Left hindlimb (tissue), 1 donor: Measurements from ENCODE around the gene RAB33A.

Source experiments
- DNase-seq: peaks from one replicate; pipeline ENCODE4 v3.0.0-alpha.2; 2018

Gene RAB33A

DNA sequence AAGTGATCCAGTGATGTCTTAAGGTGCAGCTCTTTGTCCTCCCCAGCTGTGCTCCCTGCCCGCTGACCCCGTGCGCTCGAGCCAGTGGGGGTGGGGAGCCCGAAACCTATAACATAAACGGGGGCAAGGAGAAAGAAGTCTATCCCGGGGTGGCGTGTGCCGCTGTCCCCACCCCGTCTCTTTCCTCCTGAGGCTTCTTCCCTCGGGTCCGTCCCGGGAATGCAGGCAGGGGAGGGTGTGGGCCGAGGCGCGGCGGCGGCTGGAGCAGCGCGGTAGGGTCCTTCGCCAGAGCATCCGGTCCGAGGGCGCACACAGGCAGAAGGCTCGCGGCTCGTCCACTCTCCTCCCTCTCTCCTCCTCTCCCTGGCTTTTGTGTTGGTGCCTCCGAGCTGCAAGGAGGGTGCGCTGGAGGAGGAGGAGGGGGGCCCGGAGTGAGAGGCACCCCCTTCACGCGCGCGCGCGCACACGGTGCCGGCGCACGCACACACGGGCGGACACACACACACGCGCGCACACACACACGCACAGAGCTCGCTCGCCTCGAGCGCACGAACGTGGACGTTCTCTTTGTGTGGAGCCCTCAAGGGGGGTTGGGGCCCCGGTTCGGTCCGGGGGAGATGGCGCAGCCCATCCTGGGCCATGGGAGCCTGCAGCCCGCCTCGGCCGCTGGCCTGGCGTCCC is at the start of gene RAB33A:
RAB33A (plus strand) TSS at position 517 of the 681 bp plus-strand sequence; CDS start at position 618, 101 bp downstream.
- no peak for DNase-seq

- no peak for DNase-seq
These were observed 47.2 kb upstream of the RAB33A start for GRCh38 chrX:130124577-130124976.

GRCh38 chrX:130125091-130125874 is 46.5 kb upstream of the RAB33A start:
- DNase-seq, result peak; percentile 33

GRCh38 chrX:130130990-130131389 is 40.8 kb upstream of the RAB33A start:
- no peak for DNase-seq

- DNase-seq, result no peak
These were observed 35.3 kb upstream of the RAB33A start for GRCh38 chrX:130136496-130136895.

DNA sequence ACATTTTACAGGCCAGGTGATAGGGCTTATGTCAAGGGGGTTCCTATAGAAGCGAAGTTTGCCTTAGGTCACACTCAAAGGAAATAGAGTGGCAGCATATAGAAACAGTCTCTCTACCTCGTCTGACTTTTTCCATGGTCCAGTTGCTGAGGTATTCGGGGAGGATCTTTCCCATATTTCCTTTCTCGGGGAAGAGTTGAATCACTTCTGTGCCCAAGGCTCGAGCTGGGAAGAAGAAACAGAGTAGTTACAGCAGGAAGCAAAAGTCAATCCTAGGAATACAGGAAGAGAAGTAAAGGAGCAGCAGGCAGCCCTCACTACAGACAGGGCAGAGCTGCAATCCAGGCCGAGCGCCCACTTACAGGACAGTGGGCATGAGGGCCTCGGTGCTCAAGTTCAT is 34.8 kb upstream of the RAB33A start:
- no peak for DNase-seq

GRCh38 chrX:130139474-130140201 is 32.1 kb upstream of the RAB33A start:
- DNase-seq, result no peak

DNA sequence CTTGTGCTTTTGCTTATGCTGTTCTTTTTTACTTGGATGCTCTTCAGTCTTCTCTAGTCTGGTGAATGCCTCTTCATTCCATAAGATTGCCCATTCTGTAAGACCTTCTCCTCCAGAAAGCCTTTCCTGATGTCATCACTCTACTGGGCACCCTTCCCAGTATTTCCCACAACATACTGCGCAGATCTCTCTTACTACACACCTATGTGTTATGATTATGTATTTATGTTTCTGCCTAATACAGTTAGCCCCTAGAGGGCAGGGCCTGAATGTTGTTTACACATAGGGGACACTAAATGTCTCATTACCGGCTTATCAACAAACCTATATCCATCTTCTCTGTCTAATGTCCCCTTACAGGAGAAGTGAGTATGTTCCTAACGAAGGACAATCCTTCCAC is 27.3 kb upstream of the RAB33A start:
- no peak for DNase-seq

DNA sequence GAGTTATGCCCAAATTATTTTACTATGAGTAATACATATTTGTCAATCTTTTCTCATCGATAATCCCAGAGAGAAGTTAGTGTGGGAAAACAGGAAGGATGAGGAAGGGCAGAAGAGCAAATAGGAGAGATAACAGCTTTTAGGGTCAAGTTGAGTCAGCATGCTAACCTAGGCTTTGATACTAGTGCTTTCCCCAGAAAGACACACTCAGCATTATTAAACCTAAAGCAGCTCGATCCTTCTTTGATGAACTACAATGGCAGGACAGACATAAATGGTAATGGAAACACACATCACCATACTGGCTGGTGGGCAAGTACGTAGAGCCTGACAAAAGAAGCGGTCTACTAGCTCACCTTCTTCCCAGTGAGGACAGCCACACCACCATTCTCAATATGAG is 26.6 kb upstream of the RAB33A start:
- DNase-seq, result no peak

DNA sequence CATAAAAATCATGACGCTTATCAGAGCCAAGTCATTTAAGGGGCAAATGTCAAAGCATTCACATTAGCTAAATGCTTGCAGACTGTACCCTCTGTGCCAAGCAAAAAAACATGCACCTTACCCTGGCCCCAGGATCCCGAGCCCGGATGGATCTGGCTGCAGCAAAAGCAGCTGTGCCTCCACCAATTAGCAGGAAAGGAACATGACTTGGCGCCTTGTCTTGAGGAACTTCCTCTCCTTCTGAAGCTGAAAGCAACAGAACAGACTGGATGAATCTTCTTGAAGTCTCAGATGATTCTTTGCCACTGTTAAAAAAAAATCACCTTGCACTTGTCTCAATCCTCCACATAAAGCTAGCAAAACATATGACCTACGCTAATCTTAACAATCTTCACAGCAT is 24.1 kb upstream of the RAB33A start:
- DNase-seq, result no peak

GRCh38 chrX:130155564-130155963 is 16.2 kb upstream of the RAB33A start:
- DNase-seq, result no peak

DNA sequence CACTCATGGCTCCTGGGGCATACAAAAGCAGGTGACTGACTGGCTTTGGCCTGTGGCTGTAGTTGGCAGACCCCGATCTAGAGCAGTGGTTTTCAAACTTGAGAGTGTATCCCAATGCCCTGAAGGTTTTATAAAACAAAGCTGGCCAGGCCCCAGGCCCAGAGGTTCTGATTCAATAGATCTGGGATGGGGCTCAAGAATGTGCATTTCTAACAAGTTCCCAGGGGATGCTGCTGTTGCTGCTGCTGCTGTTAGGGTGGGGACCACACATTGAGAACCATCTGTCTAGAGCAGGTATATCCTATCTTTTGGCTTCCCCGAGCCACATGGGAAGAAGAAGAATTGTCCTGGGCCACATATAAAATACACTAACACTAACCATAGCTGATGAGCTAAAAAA is 13.5 kb upstream of the RAB33A start:
- DNase-seq, result no peak

- DNase-seq, result no peak
These were observed 12.0 kb upstream of the RAB33A start for GRCh38 chrX:130159776-130160175.

DNA sequence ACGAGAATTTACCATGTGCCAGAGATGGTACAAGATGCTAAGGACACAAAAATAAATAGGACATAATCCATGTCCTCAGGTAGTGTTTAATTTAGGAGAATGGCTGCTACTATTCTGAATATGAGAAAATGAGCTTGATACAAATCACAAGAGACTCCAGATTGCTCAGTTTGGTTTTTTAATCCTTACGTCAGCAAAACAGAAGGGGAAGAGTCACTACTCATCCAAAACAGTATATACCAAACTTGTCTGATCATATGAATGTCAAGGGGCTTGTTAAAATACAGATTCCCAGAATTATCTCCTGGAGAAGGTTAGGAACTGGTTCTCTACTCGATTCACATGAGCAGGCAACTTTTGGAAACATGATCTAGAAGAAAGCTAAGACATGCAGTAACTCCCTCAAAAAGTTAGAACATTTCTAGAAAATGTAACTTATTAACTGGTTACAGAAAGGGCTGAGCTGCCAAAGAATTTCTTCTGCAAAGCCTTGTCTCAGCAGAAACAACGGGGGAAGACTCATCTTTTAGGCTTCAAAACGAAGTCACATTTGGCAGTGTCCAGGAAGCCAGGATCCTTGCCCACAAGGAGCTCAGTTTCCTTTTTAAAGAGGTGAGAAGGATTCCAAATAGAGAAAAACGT is 9.5 kb upstream of the RAB33A start:
- DNase-seq, result no peak

- no peak for DNase-seq
These were observed 8.4 kb upstream of the RAB33A start for GRCh38 chrX:130163398-130163797.

- no peak for DNase-seq
These were observed 6.5 kb upstream of the RAB33A start for GRCh38 chrX:130165181-130165702.

- peak; percentile 94 for DNase-seq
These were observed 5.9 kb upstream of the RAB33A start, which contains the start of gene AIFM1 for GRCh38 chrX:130165703-130166502. TSS of gene AIFM1 (minus strand) at chrX:130165841. CDS start at chrX:130165656, 185 bp downstream.

DNA sequence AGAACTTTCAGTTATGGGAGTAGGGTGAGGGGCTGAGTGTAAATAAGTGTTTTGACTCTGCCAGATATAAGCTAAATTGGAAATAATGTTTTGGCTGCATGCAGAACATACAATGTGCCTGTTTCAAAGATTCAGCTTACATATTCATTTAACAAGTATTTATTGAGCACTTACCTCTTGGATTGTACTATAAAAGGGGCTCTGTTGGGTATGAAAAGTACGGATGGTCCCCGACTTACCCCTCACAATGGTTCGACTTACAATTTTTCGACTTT is 5.3 kb upstream of the RAB33A start:
- DNase-seq, result no peak

DNA sequence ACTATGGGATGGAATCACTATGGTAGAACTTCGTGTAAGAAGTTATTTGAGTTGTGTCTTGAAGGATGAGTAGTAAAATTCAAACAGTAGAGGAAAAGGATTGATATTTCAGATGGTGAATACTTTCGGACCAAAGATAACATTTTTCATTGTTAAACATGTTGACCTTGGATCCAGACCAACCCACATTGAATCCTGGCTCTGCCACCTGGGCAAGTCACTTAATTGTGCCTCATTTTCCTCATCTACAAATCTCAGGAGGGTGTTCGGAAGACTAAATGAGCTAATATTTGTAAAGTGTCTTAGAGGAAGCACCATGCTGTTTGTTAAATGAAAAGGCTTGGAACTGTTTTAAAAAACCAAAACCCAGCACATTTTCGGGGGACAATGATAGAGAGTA is 4.7 kb upstream of the RAB33A start:
- no peak for DNase-seq

- no peak for DNase-seq
These were observed 863 bp upstream of the RAB33A start for GRCh38 chrX:130170752-130171445.

- DNase-seq, result no peak
These were observed 524 bp downstream of the RAB33A start for GRCh38 chrX:130172127-130172845.
